HepG2 (cell line): Measurements from ENCODE around the gene VEGFA. TPM values are rescaled to one million over a fixed set of nuclear protein-coding genes. Genes with fewer than 3 reads are reported as not detected.

Experiments used
- CHCHD3 ChIP-seq: sonication (generic); formaldehyde crosslinking; IDR thresholded peaks from 2 replicates; pipeline ENCODE4 v1.8.0; 2022; ENCODE audit warnings: mild to moderate bottlenecking, missing genetic modification reagents, moderate library complexity
- DMTF1 ChIP-seq: sonication (generic); formaldehyde crosslinking; IDR thresholded peaks from 2 replicates; pipeline ENCODE4 v1.4.0; 2020; ENCODE audit warnings: mild to moderate bottlenecking, missing genetic modification reagents
- GPN1 ChIP-seq: sonication (generic); formaldehyde crosslinking; IDR thresholded peaks from 2 replicates; pipeline ENCODE4 v1.5.1; 2020; ENCODE audit warnings: missing genetic modification reagents, borderline replicate concordance
- KIAA2018 ChIP-seq: sonication (generic); formaldehyde crosslinking; IDR thresholded peaks from 2 replicates; pipeline ENCODE4 v1.5.0; 2020; ENCODE audit warnings: mild to moderate bottlenecking, missing genetic modification reagents, borderline replicate concordance
- KLF9 ChIP-seq: IDR thresholded peaks from 2 replicates; pipeline ENCODE4 v1.6.1; 2016; ENCODE audit warnings: low read depth
- NCOR1 ChIP-seq: fragments of 200-600 bp; sonication (generic); IDR thresholded peaks from 2 replicates; pipeline ENCODE4 v1.7.0; 2017; ENCODE audit warnings: antibody characterized with exemption, low read length, borderline replicate concordance
- SKI ChIP-seq: fragments of 450-650 bp; IDR thresholded peaks from one replicate; pipeline ENCODE4 v1.6.1; 2018; ENCODE audit warnings: mild to moderate bottlenecking; ENCODE audit not compliant: partially characterized antibody
- SNAPC2 ChIP-seq: sonication (generic); formaldehyde crosslinking; IDR thresholded peaks from 2 replicates; pipeline ENCODE4 v1.8.1; 2022; ENCODE audit warnings: mild to moderate bottlenecking, missing genetic modification reagents
- TBX3 ChIP-seq: fragments of 450-650 bp; IDR thresholded peaks from 2 replicates; pipeline ENCODE4 v1.6.1; 2017; ENCODE audit warnings: antibody characterized with exemption, mild to moderate bottlenecking, inconsistent platforms, borderline replicate concordance
- ZBTB20 ChIP-seq: sonication (generic); formaldehyde crosslinking; IDR thresholded peaks from 2 replicates; pipeline ENCODE4 v1.8.1; 2023; ENCODE audit warnings: missing genetic modification reagents, low read depth, mild to moderate bottlenecking, borderline replicate concordance
- ZFP36L2 ChIP-seq: sonication (generic); formaldehyde crosslinking; IDR thresholded peaks from 2 replicates; pipeline ENCODE4 v1.4.0; 2020; ENCODE audit warnings: missing genetic modification reagents
- ZFP37 ChIP-seq: sonication (generic); formaldehyde crosslinking; IDR thresholded peaks from 2 replicates; pipeline ENCODE4 v1.4.0; 2020; ENCODE audit warnings: missing genetic modification reagents, borderline replicate concordance
- ZFP62 ChIP-seq: sonication (generic); formaldehyde crosslinking; IDR thresholded peaks from 2 replicates; pipeline ENCODE4 v1.4.0; 2020; ENCODE audit warnings: missing genetic modification reagents
- ZNF160 ChIP-seq: sonication (generic); formaldehyde crosslinking; IDR thresholded peaks from 2 replicates; pipeline ENCODE4 v1.8.0; 2022; ENCODE audit warnings: mild to moderate bottlenecking, inconsistent platforms, missing genetic modification reagents
- ZNF263 ChIP-seq: sonication (generic); formaldehyde crosslinking; IDR thresholded peaks from 2 replicates; pipeline ENCODE4 v1.4.0; 2020; ENCODE audit warnings: missing genetic modification reagents
- ZNF660 ChIP-seq: sonication (generic); formaldehyde crosslinking; IDR thresholded peaks from 2 replicates; pipeline ENCODE4 v1.5.1; 2020; ENCODE audit warnings: mild to moderate bottlenecking, low read depth, missing genetic modification reagents, borderline replicate concordance
- ZNF737 ChIP-seq: sonication (generic); formaldehyde crosslinking; IDR thresholded peaks from 2 replicates; pipeline ENCODE4 v1.5.0; 2020; ENCODE audit warnings: missing genetic modification reagents, mild to moderate bottlenecking, borderline replicate concordance
- ZNF816 ChIP-seq: sonication (generic); formaldehyde crosslinking; IDR thresholded peaks from 2 replicates; pipeline ENCODE4 v1.8.0; 2022; ENCODE audit warnings: missing genetic modification reagents, mild to moderate bottlenecking, borderline replicate concordance
- ZSCAN29 ChIP-seq: sonication (generic); formaldehyde crosslinking; conservative IDR thresholded peaks from 2 replicates; pipeline ENCODE4 v1.4.0; 2020; ENCODE audit warnings: mild to moderate bottlenecking, missing genetic modification reagents
- polyA plus RNA-seq, 8 experiments: library from polyadenylated mRNA; depleted of rRNA in 3 of 8; stranded (reverse) in 7 of 8; unstranded in 1 of 8; fragments of >200 nt; fragmentation: Illumina TruSeq in 4 of 8; extraction: Trizol in 4 of 8; gene quantifications; 2 replicates each; pipeline versions ENCODE4 v1.2.1 to v1.2.3, GENCODE V29; 2011 to 2016; ENCODE audit warnings: low read depth in 4 of 8, missing spikeins in 1 of 8, mixed read lengths in 1 of 8; ENCODE audit not compliant: insufficient read depth in 1 of 8
- total RNA-seq, 5 experiments: library from RNA; depleted of rRNA; stranded (reverse); fragments of >200 nt; fragmentation: Illumina TruSeq; extraction: Trizol; gene quantifications; 2 replicates each; pipeline ENCODE4 v1.2.3, GENCODE V29; 2016; ENCODE audit warnings: low read depth in 1 of 5

Gene VEGFA
- total and polyA plus RNA-seq, 2 of the 13 experiments (the other 11 are each of a cell fraction or from before 2014, with no cell fraction given), result 68.1 to 629 TPM

GRCh38 chr6:43806043-43806757 lies 36.2 kb downstream of the VEGFA start (continued):
- TF ChIP-seq DMTF1 (0 out of 2 replicates have a peak, but pooled peaks have one; percentile 57), CHCHD3 (CRISPR knock-in tag) (no peak), NCOR1 (peak; percentile 91), ZFP62 (CRISPR knock-in tag) (no peak), ZNF660 (CRISPR knock-in tag) (no peak), TBX3 (no peak), KIAA2018 (no peak), ZFP36L2 (CRISPR knock-in tag) (no peak), KLF9 (0 out of 2 replicates have a peak, but pooled peaks have one; percentile 18), GPN1 (CRISPR knock-in tag) (no peak), ZBTB20 (CRISPR knock-in tag) (no peak; the same call in 1 of the 2 replicates), SKI (peak; percentile 24), ZNF263 (CRISPR knock-in tag) (peak; percentile 100), SNAPC2 (CRISPR knock-in tag) (no peak), ZNF160 (CRISPR knock-in tag) (peak; percentile 25; the same call in 1 of the 2 replicates), ZNF737 (CRISPR knock-in tag) (0 out of 2 replicates have a peak, but pooled peaks have one; percentile 59), ZSCAN29 (no peak; the same call in 1 of the 2 replicates), ZFP37 (peak; percentile 91), ZNF816 (CRISPR knock-in tag) (no peak)
